HG03565 (cell line): ENCODE data around the gene ROBO3.

ENCODE experiments used
- ATAC-seq: cut with Tn5 transposase; IDR thresholded peaks from one replicate; pipeline ENCODE4 v1.9.1; 2021; ENCODE audit warnings: mild to moderate bottlenecking, moderate library complexity; ENCODE audit not compliant: unreplicated experiment

Gene ROBO3, protein sequence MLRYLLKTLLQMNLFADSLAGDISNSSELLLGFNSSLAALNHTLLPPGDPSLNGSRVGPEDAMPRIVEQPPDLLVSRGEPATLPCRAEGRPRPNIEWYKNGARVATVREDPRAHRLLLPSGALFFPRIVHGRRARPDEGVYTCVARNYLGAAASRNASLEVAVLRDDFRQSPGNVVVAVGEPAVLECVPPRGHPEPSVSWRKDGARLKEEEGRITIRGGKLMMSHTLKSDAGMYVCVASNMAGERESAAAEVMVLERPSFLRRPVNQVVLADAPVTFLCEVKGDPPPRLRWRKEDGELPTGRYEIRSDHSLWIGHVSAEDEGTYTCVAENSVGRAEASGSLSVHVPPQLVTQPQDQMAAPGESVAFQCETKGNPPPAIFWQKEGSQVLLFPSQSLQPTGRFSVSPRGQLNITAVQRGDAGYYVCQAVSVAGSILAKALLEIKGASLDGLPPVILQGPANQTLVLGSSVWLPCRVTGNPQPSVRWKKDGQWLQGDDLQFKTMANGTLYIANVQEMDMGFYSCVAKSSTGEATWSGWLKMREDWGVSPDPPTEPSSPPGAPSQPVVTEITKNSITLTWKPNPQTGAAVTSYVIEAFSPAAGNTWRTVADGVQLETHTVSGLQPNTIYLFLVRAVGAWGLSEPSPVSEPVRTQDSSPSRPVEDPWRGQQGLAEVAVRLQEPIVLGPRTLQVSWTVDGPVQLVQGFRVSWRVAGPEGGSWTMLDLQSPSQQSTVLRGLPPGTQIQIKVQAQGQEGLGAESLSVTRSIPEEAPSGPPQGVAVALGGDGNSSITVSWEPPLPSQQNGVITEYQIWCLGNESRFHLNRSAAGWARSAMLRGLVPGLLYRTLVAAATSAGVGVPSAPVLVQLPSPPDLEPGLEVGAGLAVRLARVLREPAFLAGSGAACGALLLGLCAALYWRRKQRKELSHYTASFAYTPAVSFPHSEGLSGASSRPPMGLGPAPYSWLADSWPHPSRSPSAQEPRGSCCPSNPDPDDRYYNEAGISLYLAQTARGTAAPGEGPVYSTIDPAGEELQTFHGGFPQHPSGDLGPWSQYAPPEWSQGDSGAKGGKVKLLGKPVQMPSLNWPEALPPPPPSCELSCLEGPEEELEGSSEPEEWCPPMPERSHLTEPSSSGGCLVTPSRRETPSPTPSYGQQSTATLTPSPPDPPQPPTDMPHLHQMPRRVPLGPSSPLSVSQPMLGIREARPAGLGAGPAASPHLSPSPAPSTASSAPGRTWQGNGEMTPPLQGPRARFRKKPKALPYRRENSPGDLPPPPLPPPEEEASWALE (N-terminal part only)

DNA sequence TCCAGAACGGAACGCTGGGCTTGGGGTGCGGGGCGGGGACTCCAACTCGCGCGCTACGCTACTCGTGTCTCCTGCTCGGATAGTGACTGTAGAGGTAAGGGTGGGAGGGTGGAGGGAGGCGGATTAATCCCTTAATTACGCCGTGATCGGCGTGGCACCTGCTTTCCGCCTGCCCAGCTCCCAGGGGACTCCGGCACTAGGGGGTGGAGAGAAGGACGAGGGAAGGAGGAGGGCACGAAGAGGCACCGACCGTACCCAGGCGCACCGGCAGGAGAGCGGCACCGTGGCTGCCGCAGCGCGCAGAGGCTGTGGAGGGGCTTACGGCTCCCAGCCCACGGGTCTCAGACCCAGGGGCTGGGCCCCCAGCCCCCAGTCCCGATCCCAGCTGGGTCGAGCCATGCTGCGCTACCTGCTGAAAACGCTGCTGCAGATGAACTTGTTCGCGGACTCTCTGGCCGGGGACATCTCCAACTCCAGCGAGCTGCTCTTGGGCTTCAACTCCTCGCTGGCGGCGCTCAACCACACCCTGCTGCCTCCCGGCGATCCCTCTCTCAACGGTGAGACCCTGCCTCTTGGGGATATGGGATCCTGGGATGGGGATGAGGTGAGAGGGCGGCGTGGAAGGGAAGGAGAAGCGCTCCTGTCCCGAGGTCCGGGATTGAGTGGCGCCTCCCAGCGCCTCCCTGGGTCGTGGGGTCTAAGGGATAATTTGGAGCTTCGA lies at the start of gene ROBO3:
TSS of gene ROBO3 (plus strand) at position 252 of the 721 bp plus-strand sequence. CDS start at position 398, 146 bp downstream.
- no peak for ATAC-seq

- no peak for ATAC-seq
These were observed 48.2 kb upstream of the ROBO3 start for GRCh38 chr11:124817036-124817435.

DNA sequence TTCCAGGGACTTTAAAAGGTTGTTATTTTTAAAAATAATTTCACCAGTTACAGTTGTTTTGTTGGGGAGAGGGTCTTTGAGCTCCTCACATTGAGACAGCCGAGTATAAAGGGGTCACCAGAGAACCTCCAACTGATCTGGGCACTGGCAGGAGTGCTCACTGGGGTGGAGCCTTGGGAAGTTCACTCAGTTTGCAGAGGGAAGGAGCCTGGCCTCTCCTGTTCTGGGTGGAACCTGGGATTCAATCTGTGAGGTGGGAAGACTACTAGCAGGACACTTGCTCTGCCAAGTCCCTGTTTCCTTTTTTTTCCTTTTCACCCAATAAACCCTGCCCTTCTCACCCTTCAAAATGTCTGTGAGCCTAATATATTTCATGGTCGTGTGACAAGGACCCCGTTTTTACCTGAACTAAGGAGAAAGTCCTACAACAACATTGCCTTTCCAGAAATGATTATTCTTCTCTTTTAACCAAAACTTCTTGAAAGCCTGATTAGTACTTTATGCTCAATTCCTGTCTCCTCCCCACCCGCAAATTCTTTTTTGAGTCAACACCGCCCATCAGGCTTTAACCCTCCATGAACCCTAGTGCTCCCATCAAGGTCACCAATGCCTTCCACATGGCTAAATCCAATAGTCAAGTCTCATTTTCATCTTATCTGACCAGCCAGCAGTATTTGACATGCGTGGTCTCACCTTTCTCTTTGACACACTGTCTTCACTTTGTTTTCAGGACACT lies 43.1 kb upstream of the ROBO3 start:
- ATAC-seq, result no peak

- ATAC-seq, result no peak
These were observed 41.5 kb upstream of the ROBO3 start for GRCh38 chr11:124823512-124824376.

GRCh38 chr11:124825876-124826275 lies 39.4 kb upstream of the ROBO3 start:
- no peak for ATAC-seq

GRCh38 chr11:124829986-124830385 lies 35.2 kb upstream of the ROBO3 start:
- ATAC-seq, result no peak

DNA sequence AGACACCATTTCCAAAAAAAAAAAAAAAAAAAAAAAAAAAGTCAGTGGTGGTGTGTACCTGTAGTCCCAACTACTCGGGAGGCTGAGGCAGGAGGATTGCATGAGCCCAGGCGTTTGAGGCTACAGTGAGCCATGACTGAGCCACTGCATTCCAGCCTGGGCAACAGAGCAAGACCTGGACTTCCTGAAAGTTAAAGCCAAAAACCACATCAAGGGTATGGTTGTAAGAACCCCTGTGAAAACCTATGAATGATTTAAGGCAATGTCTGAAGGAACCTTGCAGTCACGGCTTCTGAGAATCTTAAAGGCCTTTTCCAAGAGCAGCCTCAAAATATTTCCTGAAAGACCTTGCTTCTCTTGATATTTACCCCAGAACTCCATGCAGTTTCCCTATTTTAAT lies 34.5 kb upstream of the ROBO3 start:
- no peak for ATAC-seq

GRCh38 chr11:124831897-124832296 lies 33.3 kb upstream of the ROBO3 start:
- ATAC-seq, result no peak

DNA sequence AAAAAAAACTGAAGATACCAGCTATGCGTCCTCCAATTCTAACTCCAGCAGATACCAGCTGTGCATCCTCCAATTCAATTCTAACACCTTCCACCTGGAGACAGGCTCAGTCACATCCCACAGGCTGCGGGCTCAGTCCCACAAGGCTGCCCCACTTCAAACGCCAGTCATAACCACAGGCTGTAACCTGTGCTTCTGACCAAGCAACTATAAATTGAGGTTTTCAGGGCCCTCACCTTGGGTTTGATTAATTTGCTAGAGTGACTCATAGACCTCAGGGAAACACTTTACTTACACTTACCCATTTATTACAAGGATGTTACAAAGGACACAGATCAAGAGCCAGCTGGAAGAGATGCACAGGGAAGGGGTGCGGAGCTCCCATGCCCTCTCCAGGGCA lies 32.7 kb upstream of the ROBO3 start:
- no peak for ATAC-seq

DNA sequence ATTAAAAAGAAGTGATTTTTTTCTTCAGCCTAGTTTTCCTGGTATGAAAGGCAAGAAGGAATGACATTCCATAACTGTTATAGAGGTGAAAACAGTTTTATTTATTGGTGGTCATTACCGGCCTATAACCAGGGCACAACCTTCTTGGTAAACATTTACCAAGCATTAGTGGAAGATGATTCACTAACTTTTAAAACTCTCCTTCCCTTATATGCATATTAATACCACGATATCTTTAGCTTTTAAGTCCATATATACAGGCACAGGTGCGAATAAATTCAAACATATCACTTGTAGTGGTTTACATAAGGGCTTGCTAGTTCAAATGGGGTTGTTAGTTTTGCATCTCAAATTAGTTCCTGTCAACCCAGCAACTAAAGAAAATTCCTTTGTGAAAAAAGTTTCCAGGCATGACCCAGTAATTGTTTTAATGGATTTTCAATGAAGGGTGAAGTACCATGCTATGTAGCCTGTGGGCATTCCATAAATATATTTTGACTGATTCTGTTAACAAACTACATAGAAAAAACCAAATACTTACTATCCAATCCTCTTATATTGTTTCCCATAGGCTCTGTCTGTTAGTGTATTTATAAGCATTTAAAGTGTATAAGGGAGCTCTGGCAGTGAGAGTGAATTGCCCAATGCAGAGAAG lies 30.6 kb upstream of the ROBO3 start:
- ATAC-seq, result no peak

- no peak for ATAC-seq
These were observed 29.3 kb upstream of the ROBO3 start for GRCh38 chr11:124835918-124836317.

GRCh38 chr11:124837491-124837856 lies 27.8 kb upstream of the ROBO3 start:
- no peak for ATAC-seq

- no peak for ATAC-seq
These were observed 26.5 kb upstream of the ROBO3 start for GRCh38 chr11:124838805-124839127.

DNA sequence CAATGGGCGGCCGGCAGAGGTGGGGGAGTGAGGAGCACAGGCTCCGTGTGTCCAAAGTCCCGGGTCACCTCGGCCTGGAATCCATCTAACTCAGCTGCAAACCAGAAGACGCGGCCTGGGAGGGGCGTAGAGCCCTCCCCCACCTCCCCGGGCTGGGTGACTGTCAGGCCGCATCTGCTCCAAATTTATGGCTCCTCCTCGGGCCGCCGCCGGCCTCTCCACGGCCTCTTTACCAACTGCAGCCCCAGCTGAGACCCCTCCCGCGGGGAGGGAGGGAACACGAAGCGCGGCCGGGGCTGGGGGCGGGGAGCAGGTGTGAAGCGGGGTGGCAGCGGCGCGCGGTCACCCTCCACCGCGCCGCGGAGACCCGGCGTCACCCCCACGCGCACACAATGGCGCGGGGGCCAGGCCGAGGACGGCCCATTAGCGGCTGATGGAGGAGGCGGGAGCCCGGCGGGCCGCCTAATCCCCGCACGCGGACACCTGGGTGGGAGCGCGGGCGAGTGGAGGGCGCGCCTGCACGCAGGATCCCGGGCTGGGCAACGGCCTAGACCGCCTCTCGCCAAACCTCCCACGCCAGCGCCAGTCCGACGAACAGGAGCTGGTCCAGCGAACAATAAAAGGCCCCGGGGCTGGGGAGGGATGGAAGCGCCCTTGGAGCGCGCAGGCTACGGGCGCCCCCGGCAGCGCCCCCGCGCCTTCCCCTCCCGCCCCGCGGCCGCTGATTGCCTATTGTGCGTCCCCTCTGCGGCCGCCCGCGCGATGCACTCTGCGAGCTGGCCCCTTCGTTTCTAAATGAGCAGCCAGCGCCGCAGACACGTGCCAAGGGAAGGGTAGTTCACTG lies 25.9 kb upstream of the ROBO3 start:
- ATAC-seq, result no peak

GRCh38 chr11:124839972-124840621 lies 25.1 kb upstream of the ROBO3 start:
- ATAC-seq, result no peak

- ATAC-seq, result no peak
These were observed 24.6 kb upstream of the ROBO3 start for GRCh38 chr11:124840666-124841065.

- ATAC-seq, result no peak
These were observed 24.0 kb upstream of the ROBO3 start for GRCh38 chr11:124841201-124841600.
